Measurements from ENCODE around the gene ATP7A. TPM values are rescaled to one million over a fixed set of nuclear protein-coding genes. Genes with fewer than 3 reads are reported as not detected.
A peak's percentile ranks its signal among the peaks of the same experiment; 100 is the strongest.
"Not testable (repeated sequence)": the region's sequence is repeated elsewhere in the genome, so short reads cannot be mapped to it uniquely, and the experiment has no call there.

The ATP7A gene
- total RNA-seq, 3 donors from 2014 or later (not counting 1 experiment from before 2014, with no cell fraction given), result 18.8 to 24.3 (median 21.5) TPM

GRCh38 chrX:78063687-78064086, 153.2 kb downstream of the ATP7A start:
- ATAC-seq (no peak), DNase-seq (no peak)
- Mint-ChIP-seq H3K4me1 (peaks cover 6 to 9% of the 10 kb centered on the region in 2 donors), H3K4me3 (no peak overlapping the region), H3K27me3 (ENCODE audit: low read depth in 2 of 2) (peaks cover 0 to 6% of the 10 kb centered on the region in 2 donors), H3K36me3 (no peaks in the 10 kb centered on the region), H3K27ac (peak overlapping the region in 1 of 2 donors; percentile 67), H3K9me3 (no peaks in the 10 kb centered on the region)
- Histone ChIP-seq H3K4me1 (ENCODE audit: control insufficient read depth, insufficient read depth, low read length) (no peaks in the 10 kb centered on the region), H3K27ac (ENCODE audit: low read length) (no peak overlapping the region), H3K9me3 (ENCODE audit: control insufficient read depth, insufficient read depth, low read length) (no peaks in the 10 kb centered on the region), H3K4me3 (ENCODE audit: low read length) (no peak overlapping the region), H3K27me3 (ENCODE audit: control insufficient read depth, insufficient read depth, low read length) (no peaks in the 10 kb centered on the region), H3K36me3 (ENCODE audit: control insufficient read depth, insufficient read depth, low read length) (no peaks in the 10 kb centered on the region)
- TF ChIP-seq, protein P1, sequence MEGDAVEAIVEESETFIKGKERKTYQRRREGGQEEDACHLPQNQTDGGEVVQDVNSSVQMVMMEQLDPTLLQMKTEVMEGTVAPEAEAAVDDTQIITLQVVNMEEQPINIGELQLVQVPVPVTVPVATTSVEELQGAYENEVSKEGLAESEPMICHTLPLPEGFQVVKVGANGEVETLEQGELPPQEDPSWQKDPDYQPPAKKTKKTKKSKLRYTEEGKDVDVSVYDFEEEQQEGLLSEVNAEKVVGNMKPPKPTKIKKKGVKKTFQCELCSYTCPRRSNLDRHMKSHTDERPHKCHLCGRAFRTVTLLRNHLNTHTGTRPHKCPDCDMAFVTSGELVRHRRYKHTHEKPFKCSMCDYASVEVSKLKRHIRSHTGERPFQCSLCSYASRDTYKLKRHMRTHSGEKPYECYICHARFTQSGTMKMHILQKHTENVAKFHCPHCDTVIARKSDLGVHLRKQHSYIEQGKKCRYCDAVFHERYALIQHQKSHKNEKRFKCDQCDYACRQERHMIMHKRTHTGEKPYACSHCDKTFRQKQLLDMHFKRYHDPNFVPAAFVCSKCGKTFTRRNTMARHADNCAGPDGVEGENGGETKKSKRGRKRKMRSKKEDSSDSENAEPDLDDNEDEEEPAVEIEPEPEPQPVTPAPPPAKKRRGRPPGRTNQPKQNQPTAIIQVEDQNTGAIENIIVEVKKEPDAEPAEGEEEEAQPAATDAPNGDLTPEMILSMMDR (IDR thresholded peaks at IDR 0.05), result no peak
- intact Hi-C loops (cut with micrococcal nuclease), result no loop called here

DNA sequence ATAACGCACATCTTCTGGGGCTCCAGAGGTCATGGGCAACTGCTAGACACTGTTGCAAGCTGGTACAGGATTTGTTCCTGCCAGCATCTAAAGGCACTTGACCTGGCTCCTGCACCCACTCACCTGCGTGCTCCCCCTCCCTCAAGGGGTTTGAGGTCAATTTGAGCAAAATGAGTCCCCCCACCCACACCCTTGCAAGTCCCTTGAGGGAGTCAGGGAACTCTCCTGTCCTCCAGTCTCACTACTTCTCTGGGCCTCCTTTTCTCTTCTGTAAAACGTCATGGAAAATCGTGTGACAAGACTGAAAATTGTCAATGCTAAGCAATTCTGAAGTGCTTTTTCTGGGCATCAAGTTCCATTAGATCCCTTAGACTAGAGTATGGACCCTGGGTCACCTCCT, 153.7 kb downstream of the ATP7A start:
- Histone ChIP-seq H3K4me3 (ENCODE audit: low read length) (no peak overlapping the region), H3K9me3 (ENCODE audit: control insufficient read depth, insufficient read depth, low read length) (no peaks in the 10 kb centered on the region), H3K36me3 (ENCODE audit: control insufficient read depth, insufficient read depth, low read length) (no peaks in the 10 kb centered on the region), H3K27me3 (ENCODE audit: control insufficient read depth, insufficient read depth, low read length) (no peaks in the 10 kb centered on the region), H3K4me1 (ENCODE audit: control insufficient read depth, insufficient read depth, low read length) (no peaks in the 10 kb centered on the region), H3K27ac (ENCODE audit: low read length) (no peak overlapping the region)
- no peak for ATAC-seq
- TF ChIP-seq, protein P1 (IDR thresholded peaks at IDR 0.05), result no peak
- no peak overlapping the region for H3K4me3 Mint-ChIP-seq
- H3K27me3 Mint-ChIP-seq (ENCODE audit: low read depth in 2 of 2), result peaks cover 0 to 6% of the 10 kb centered on the region in 2 donors
- 94% methylated on average over 4 of the region's 4 CpGs for WGBS (ENCODE audit: insufficient coverage)
- H3K36me3 Mint-ChIP-seq, result no peaks in the 10 kb centered on the region
- H3K27ac Mint-ChIP-seq, result peak overlapping the region in 1 of 2 donors; percentile 67
- intact Hi-C loops (cut with micrococcal nuclease), result no loop called here
- peaks cover 6 to 9% of the 10 kb centered on the region in 2 donors for H3K4me1 Mint-ChIP-seq
- no peak for DNase-seq
- no peaks in the 10 kb centered on the region for H3K9me3 Mint-ChIP-seq

DNA sequence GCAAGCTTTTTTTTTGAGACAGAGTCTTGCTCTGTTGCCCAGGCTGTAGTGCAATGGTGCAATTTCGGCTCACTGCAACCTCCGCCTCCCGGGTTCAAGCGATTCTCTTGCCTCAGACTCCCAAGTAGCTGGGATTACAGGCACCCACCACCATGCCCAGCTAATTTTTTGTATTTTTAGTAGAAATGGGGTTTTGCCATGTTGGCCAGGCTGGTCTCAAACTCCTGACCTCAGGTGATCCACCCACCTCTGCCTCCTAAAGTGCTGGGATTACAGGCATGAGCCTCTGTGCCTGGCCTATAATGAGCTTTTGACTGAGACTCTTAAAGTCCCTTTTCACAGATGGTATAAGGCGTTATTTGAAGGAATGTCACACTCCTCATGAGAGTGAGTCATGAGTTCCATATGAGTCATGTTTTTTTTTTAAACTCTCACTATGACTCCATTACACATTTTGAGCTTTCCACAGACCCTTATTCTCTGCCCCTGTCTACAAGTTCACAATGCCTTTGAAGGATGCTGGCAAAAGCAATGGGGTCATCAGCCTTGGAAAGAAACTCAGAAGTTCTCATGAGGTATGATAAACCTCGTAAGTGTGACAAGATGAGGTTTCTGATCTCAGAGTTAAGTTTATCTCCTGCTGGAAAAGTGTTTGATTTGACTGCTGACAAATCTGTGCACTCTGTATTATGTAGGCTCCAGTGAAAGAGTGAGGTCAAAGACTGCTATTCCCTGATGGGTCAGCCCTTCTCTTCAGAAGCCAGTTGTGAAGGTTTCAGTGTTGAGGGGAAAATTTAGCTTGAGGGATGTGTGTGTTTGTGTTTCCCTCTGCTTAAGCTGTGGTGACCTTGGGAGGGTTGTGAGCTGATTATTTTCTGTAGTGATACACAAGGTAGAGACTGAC, 154.5 kb downstream of the ATP7A start:
- peak overlapping the region; percentile 42 to 77 for H3K27ac Mint-ChIP-seq
- H3K27me3 ChIP-seq (ENCODE audit: control insufficient read depth, insufficient read depth, low read length); H3K4me1 ChIP-seq (ENCODE audit: control insufficient read depth, insufficient read depth, low read length); H3K36me3 ChIP-seq (ENCODE audit: control insufficient read depth, insufficient read depth, low read length); DNase-seq; H3K4me1 Mint-ChIP-seq; H3K27ac ChIP-seq (ENCODE audit: low read length); H3K4me3 Mint-ChIP-seq; intact Hi-C loops (cut with micrococcal nuclease); H3K9me3 ChIP-seq (ENCODE audit: control insufficient read depth, insufficient read depth, low read length); H3K4me3 ChIP-seq (ENCODE audit: low read length); H3K9me3 Mint-ChIP-seq; H3K27me3 Mint-ChIP-seq (ENCODE audit: low read depth in 2 of 2); H3K36me3 Mint-ChIP-seq: not testable (repeated sequence)
- 71% methylated on average over 3 of the region's 6 CpGs for WGBS (ENCODE audit: insufficient coverage)
- peak; percentile 61 to 83 (median 76) for ATAC-seq

- Mint-ChIP-seq H3K36me3 (no peaks in the 10 kb centered on the region), H3K4me1 (peaks cover 6 to 9% of the 10 kb centered on the region in 2 donors), H3K27me3 (ENCODE audit: low read depth in 2 of 2) (peaks cover 0 to 6% of the 10 kb centered on the region in 2 donors), H3K27ac (no peak overlapping the region), H3K4me3 (no peak overlapping the region), H3K9me3 (no peaks in the 10 kb centered on the region)
- Histone ChIP-seq H3K9me3 (ENCODE audit: control insufficient read depth, insufficient read depth, low read length) (no peaks in the 10 kb centered on the region), H3K36me3 (ENCODE audit: control insufficient read depth, insufficient read depth, low read length) (no peaks in the 10 kb centered on the region), H3K4me3 (ENCODE audit: low read length) (no peak overlapping the region), H3K27ac (ENCODE audit: low read length) (no peak overlapping the region), H3K27me3 (ENCODE audit: control insufficient read depth, insufficient read depth, low read length) (no peaks in the 10 kb centered on the region), H3K4me1 (ENCODE audit: control insufficient read depth, insufficient read depth, low read length) (no peaks in the 10 kb centered on the region)
- TF ChIP-seq, protein P1 (IDR thresholded peaks at IDR 0.05), result no peak
- DNase-seq (no peak), ATAC-seq (no peak)
- WGBS (ENCODE audit: insufficient coverage), result 100% methylated on average over 1 of the region's 1 CpG
- intact Hi-C loops (cut with micrococcal nuclease), result no loop called here
Measured at GRCh38 chrX:78066110-78066509, 155.6 kb downstream of the ATP7A start.

Measured in natural killer cell (primary cell).